Measurements from ENCODE around the gene MPPED2. TPM values are rescaled to one million over a fixed set of nuclear protein-coding genes. Genes with fewer than 3 reads are reported as not detected.

MPPED2 gene
- polyA plus RNA-seq, 3 donors: 0.29 to 0.59 (median 0.52) TPM

DNA sequence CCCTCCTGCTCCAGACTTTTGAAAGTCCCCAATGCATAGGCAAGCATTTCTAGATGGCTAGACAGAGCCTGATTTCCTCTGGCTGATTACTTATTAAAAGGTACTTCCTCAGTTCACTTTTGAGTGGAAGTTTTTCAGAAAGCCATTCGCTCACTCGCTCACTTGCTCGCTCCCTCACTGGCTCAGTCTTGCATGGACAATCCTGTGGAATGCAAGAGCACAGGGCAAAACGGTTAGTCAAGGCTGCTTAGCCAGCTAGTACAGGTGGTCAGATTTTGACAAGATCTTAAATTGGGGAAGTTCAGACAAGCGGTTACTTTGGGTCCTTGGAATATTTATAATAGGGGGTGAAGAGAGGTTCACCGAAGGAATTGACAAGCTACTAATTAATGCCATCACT, 162.3 kb downstream of the MPPED2 start:
- H3K9me3 Mint-ChIP-seq: no peaks in the 10 kb centered on the region
- H3K27ac Mint-ChIP-seq: no peak overlapping the region
- Histone ChIP-seq H2AFZ (ENCODE audit: insufficient read depth, low read depth, low read length, poor library complexity, severe bottlenecking) (no peak overlapping the region), H4K20me1 (ENCODE audit: insufficient read depth, low read length) (no peaks in the 10 kb centered on the region), H3K9me3 (replicated peaks in 1 of 2; ENCODE audit: control insufficient read depth in 1 of 2, insufficient read depth in 1 of 2, low read length in 2 of 2) (no peaks in the 10 kb centered on the region), H3K4me2 (replicated peaks; ENCODE audit: extremely low read depth, low read length, poor library complexity, severe bottlenecking) (no peak overlapping the region), H3K79me2 (ENCODE audit: insufficient read depth, low read length) (no peaks in the 10 kb centered on the region), H3K27ac (ENCODE audit: low read depth in 1 of 2, low read length in 2 of 2) (no peak overlapping the region), H3K4me1 (ENCODE audit: control insufficient read depth in 1 of 2, insufficient read depth in 2 of 2, low read length in 2 of 2) (no peaks in the 10 kb centered on the region), H3K9ac (ENCODE audit: insufficient read depth, low read length, poor library complexity, severe bottlenecking) (no peak overlapping the region), H3K36me3 (replicated peaks in 1 of 2; ENCODE audit: control insufficient read depth in 1 of 2, insufficient read depth in 2 of 2, low read length in 2 of 2) (no peaks in the 10 kb centered on the region), H3K4me3 (replicated peaks in 1 of 3; ENCODE audit: low read depth in 2 of 3, low read length in 3 of 3) (no peak overlapping the region), H3K27me3 (ENCODE audit: control insufficient read depth in 2 of 2, insufficient read depth in 2 of 2, low read length in 2 of 2) (no peaks in the 10 kb centered on the region)
- H3K4me3 Mint-ChIP-seq: no peak overlapping the region
- no peak for DNase-seq
- WGBS (ENCODE audit: insufficient coverage): 100% methylated on average over 3 of the region's 6 CpGs
- peaks cover 0 to 2% (median 2%) of the 10 kb centered on the region in 3 donors for H3K27me3 Mint-ChIP-seq (ENCODE audit: low read depth in 3 of 3)
- H3K4me1 Mint-ChIP-seq: no peaks in the 10 kb centered on the region
- intact Hi-C loops (cut with micrococcal nuclease): no loop called here
- H3K36me3 Mint-ChIP-seq: no peaks in the 10 kb centered on the region
- TF ChIP-seq CTCF (IDR thresholded peaks at IDR 0.05): no peak

DNA sequence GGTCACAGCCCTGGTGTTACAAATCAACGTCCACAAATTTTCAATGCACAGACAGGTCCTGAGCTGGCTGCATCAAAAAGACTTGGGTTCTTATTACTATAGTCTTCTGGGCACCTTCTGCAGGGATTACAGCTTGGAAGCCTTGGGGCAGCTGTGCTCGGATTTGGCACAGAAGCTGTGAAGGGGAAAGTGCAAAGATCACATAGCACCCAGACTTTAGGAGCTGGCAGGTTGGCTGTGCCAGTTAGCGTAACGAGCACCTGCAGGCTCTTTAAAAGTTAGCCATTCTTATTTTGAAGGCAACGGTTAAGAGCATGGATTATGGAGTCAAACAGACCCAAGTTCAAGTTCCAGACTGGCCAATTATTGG, 162.9 kb downstream of the MPPED2 start:
- Histone ChIP-seq H3K4me3 (replicated peaks in 1 of 3; ENCODE audit: low read depth in 2 of 3, low read length in 3 of 3) (no peak overlapping the region), H2AFZ (ENCODE audit: insufficient read depth, low read depth, low read length, poor library complexity, severe bottlenecking) (no peak overlapping the region), H3K9me3 (replicated peaks in 1 of 2; ENCODE audit: control insufficient read depth in 1 of 2, insufficient read depth in 1 of 2, low read length in 2 of 2) (no peaks in the 10 kb centered on the region), H3K4me2 (replicated peaks; ENCODE audit: extremely low read depth, low read length, poor library complexity, severe bottlenecking) (no peak overlapping the region), H3K79me2 (ENCODE audit: insufficient read depth, low read length) (no peaks in the 10 kb centered on the region), H3K27ac (ENCODE audit: low read depth in 1 of 2, low read length in 2 of 2) (no peak overlapping the region), H3K4me1 (ENCODE audit: control insufficient read depth in 1 of 2, insufficient read depth in 2 of 2, low read length in 2 of 2) (no peaks in the 10 kb centered on the region), H4K20me1 (ENCODE audit: insufficient read depth, low read length) (no peaks in the 10 kb centered on the region), H3K27me3 (ENCODE audit: control insufficient read depth in 2 of 2, insufficient read depth in 2 of 2, low read length in 2 of 2) (no peaks in the 10 kb centered on the region), H3K36me3 (replicated peaks in 1 of 2; ENCODE audit: control insufficient read depth in 1 of 2, insufficient read depth in 2 of 2, low read length in 2 of 2) (no peaks in the 10 kb centered on the region), H3K9ac (ENCODE audit: insufficient read depth, low read length, poor library complexity, severe bottlenecking) (no peak overlapping the region)
- no peak for DNase-seq
- no peaks in the 10 kb centered on the region for H3K36me3 Mint-ChIP-seq
- peaks cover 0 to 2% (median 2%) of the 10 kb centered on the region in 3 donors for H3K27me3 Mint-ChIP-seq (ENCODE audit: low read depth in 3 of 3)
- TF ChIP-seq CTCF (IDR thresholded peaks at IDR 0.05): no peak
- no peaks in the 10 kb centered on the region for H3K9me3 Mint-ChIP-seq
- no peaks in the 10 kb centered on the region for H3K4me1 Mint-ChIP-seq
- H3K27ac Mint-ChIP-seq: no peak overlapping the region
- 90% methylated on average over 5 of the region's 5 CpGs for WGBS (ENCODE audit: insufficient coverage)
- H3K4me3 Mint-ChIP-seq: no peak overlapping the region
- intact Hi-C loops (cut with micrococcal nuclease): no loop called here

Data from CD14-positive monocyte (primary cell).